Motor neuron (in vitro differentiated cells): ENCODE measurements around the gene OR10G8. TPM values are rescaled to one million over a fixed set of nuclear protein-coding genes. Genes with fewer than 3 reads are reported as not detected.

Experiments used
- total RNA-seq, 8 experiments: library from RNA; unstranded; fragments of 300-600 nt; gene quantifications; 2 replicates each; pipeline versions ENCODE4 v1.2.3 to v1.2.4, GENCODE V29; 2022

OR10G8 gene
- total RNA-seq, 8 experiments from 2014 or later = 0.17 TPM; not detected in 7

Other genes starting within 250 kb of the OR10G8 start
- under 1 TPM in 1 of 8 experiments, not detected in 7; 0.76 TPM for gene OR6M1, start 220.4 kb upstream of the OR10G8 start, total RNA-seq
- not detected for gene TMEM225, start 141.1 kb upstream of the OR10G8 start, total RNA-seq
- under 1 TPM in 4 of 8 experiments, not detected in 4; 0.09 to 0.57 (median 0.14) TPM for gene OR8D4, start 124.6 kb upstream of the OR10G8 start, total RNA-seq
- not detected for gene OR4D5, start 87.2 kb upstream of the OR10G8 start, total RNA-seq
- gene OR6T1, start 83.0 kb upstream of the OR10G8 start, total RNA-seq = under 1 TPM in 3 of 8 experiments, not detected in 5; 0.27 to 0.42 (median 0.33) TPM
- under 1 TPM in 5 of 8 experiments, not detected in 3; 0.17 to 0.85 (median 0.36) TPM for gene OR10S1, start 49.0 kb upstream of the OR10G8 start, total RNA-seq
- gene OR10G6, start 31.6 kb upstream of the OR10G8 start, total RNA-seq = under 1 TPM in 1 of 8 experiments, not detected in 7; 0.38 TPM
- under 1 TPM in 5 of 8 experiments, not detected in 3; 0.05 to 0.24 (median 0.13) TPM for gene OR10G4, start 13.8 kb upstream of the OR10G8 start, total RNA-seq
- gene OR10G9, start 3.8 kb upstream of the OR10G8 start, total RNA-seq = under 1 TPM in 1 of 8 experiments, not detected in 7; 0.38 TPM
- gene OR10G7, start 14.5 kb downstream of the OR10G8 start, total RNA-seq = under 1 TPM in 3 of 8 experiments, not detected in 5; 0.08 to 0.35 (median 0.14) TPM
- 10 to 100 TPM in 6 of 8 experiments, 1 to 10 TPM in 2; 7.0 to 34.7 (median 15.4) TPM for gene VWA5A, start 88.7 kb downstream of the OR10G8 start, total RNA-seq
- gene OR10D3, start 156.5 kb downstream of the OR10G8 start, total RNA-seq = under 1 TPM in 3 of 8 experiments, not detected in 5; 0.17 to 0.43 (median 0.28) TPM
- gene OR8G1, start 214.3 kb downstream of the OR10G8 start, total RNA-seq = under 1 TPM in 5 of 8 experiments, not detected in 3; 0.05 to 0.29 (median 0.14) TPM
- gene OR8G5, start 229.6 kb downstream of the OR10G8 start, total RNA-seq = under 1 TPM in 4 of 8 experiments, not detected in 4; 0.27 to 0.59 (median 0.30) TPM